ENCODE data around the gene PASK. TPM values are rescaled to one million over a fixed set of nuclear protein-coding genes. Genes with fewer than 3 reads are reported as not detected.

PASK gene
- total RNA-seq, 2 experiments from 2014 or later = 71.3 to 74.8 TPM

DNA sequence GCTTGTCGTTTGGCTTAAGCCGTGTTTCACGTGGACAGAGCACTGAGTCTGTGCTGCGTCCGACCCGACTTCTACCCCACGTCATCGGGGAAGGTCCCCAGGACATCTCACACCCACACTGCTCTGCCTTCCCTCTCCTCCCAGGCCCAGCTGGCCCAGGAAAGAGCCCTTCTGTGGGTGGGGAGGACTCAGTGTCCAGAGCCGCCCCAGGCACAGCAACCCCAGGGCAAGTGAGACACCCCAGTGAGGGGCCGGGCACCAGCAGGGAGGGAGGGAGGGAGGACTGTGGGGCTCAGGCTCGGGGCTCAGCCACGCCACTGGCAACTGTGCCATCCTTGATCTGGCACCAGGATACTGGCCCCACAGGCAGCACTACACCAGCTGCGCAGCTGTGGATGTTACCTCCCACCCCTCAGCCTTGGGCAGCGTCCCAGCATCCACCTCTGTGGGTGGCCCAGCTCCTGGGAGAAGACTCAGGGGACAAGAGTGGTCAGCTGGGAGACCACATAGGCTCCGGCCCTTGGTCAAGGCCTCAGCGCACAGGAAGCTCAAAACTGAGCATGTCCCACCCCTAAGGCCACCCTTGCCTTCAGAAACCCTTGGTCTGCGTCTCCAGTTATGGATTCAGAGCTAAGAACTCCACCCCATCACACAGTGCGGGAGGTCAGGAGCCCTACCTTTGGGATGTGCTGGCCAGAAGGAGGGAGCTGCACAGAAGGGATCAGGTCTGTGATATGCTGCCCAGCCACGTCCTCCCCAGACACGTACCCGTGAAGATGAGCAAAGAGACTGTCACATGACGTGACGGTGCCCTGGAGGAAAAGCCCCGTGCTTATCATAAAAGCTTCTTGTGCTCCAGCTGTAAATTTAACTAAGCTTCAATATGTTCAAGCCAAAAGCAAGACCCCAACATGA lies 11.7 kb downstream of the PASK start:
- Mint-ChIP-seq H3K27ac (no peak overlapping the region), H3K36me3 (ENCODE audit: low read depth) (peaks cover 24% of the 10 kb centered on the region), H3K9me3 (no peaks in the 10 kb centered on the region), H3K27me3 (no peaks in the 10 kb centered on the region), H3K4me1 (ENCODE audit: low read depth) (no peaks in the 10 kb centered on the region), H3K4me3 (no peak overlapping the region)
- ATAC-seq = no peak
- TF ChIP-seq, protein P1, sequence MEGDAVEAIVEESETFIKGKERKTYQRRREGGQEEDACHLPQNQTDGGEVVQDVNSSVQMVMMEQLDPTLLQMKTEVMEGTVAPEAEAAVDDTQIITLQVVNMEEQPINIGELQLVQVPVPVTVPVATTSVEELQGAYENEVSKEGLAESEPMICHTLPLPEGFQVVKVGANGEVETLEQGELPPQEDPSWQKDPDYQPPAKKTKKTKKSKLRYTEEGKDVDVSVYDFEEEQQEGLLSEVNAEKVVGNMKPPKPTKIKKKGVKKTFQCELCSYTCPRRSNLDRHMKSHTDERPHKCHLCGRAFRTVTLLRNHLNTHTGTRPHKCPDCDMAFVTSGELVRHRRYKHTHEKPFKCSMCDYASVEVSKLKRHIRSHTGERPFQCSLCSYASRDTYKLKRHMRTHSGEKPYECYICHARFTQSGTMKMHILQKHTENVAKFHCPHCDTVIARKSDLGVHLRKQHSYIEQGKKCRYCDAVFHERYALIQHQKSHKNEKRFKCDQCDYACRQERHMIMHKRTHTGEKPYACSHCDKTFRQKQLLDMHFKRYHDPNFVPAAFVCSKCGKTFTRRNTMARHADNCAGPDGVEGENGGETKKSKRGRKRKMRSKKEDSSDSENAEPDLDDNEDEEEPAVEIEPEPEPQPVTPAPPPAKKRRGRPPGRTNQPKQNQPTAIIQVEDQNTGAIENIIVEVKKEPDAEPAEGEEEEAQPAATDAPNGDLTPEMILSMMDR (IDR thresholded peaks at IDR 0.05) = no peak
- ChIA-PET CTCF (interaction anchor here (1.0 to 1.3 kb wide), 4 partner anchors 12 to 154 kb away, joined by 3 read pairs; partner anchors contain the start of gene PASK), POLR2A (interaction anchor here (1.2 to 2.3 kb wide), 4 partner anchors 11 to 35 kb away, joined by 4 to 8 read pairs (median 6); partner anchors contain the start of genes MTERF4, PASK and PPP1R7)
- no peak for DNase-seq
- intact Hi-C loops (cut with micrococcal nuclease) = no loop called here

DNA sequence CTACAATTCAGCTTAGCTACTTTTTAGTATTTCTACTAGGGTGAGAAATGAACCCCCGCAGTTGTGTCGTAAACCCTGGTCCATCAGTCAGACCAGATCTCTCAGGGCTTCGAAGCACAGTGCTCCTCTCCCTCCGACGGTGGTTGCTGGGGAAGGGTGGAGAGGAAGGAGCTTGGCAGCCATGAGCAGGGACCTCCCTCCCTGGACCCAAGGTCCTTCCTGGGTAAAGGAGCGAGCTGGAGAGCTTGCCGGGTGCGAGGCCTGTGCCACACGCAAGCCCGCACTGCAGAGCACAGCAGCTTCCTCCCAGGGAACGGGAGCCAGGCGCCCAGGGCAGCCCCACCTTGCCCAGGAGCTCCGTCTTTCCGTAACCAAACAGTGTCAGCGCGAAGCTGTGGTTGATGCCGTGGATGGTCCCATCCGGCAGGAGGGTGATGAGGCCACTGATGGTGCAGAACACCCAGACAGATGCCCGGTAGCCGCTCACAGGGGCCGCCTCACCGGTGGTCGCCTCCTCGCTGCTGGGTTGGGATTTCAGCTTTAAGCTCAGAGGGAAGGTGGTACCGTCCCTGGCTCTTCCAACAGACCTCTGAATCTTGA lies 12.5 kb downstream of the PASK start:
- no peak overlapping the region for H3K27ac Mint-ChIP-seq
- ATAC-seq = no peak

DNA sequence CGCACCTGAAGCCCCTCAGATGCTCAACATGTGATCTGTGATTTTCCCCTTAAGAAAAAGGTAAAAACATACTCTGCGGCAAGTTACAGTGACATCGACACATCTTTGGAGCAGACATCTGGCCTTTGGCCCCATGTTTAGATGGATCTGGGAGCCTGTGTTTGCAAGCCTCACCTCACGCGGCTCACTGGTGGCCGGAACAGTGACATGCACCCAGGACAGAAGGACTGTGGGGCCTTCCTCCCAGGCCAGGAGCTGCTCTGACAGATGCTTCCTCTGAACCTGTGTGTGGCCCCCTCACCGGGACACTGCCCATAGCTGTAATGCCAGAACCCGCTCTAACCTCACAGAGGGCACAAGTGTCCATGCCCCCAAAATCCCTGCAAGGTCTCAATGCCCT lies 13.1 kb downstream of the PASK start:
- intact Hi-C loops (cut with micrococcal nuclease) = no loop called here
- no peak for DNase-seq
- POLR2A ChIA-PET = interaction anchor here (1.4 to 2.3 kb wide), 3 partner anchors 10 to 34 kb away, joined by 4 to 8 read pairs (median 7); partner anchors contain the start of genes MTERF4, PASK and PPP1R7

More for the DNA sequence above, 12.5 kb downstream of the PASK start:
- Mint-ChIP-seq H3K4me1 (ENCODE audit: low read depth) (no peaks in the 10 kb centered on the region), H3K9me3 (no peaks in the 10 kb centered on the region), H3K27me3 (no peaks in the 10 kb centered on the region), H3K36me3 (ENCODE audit: low read depth) (peaks cover 20% of the 10 kb centered on the region), H3K4me3 (no peak overlapping the region)
- POLR2A ChIA-PET = interaction anchor here (1.4 to 2.3 kb wide), 3 partner anchors 10 to 34 kb away, joined by 4 to 8 read pairs (median 7); partner anchors contain the start of genes MTERF4, PASK and PPP1R7
- TF ChIP-seq, protein P1 (IDR thresholded peaks at IDR 0.05) = no peak
- CTCF ChIA-PET = interaction anchor here (1.1 to 1.3 kb wide), 2 partner anchors 13 to 153 kb away, joined by 3 read pairs; no protein-coding TSS in a partner anchor
- intact Hi-C loops (cut with micrococcal nuclease) = no loop called here
- DNase-seq = no peak

DNA sequence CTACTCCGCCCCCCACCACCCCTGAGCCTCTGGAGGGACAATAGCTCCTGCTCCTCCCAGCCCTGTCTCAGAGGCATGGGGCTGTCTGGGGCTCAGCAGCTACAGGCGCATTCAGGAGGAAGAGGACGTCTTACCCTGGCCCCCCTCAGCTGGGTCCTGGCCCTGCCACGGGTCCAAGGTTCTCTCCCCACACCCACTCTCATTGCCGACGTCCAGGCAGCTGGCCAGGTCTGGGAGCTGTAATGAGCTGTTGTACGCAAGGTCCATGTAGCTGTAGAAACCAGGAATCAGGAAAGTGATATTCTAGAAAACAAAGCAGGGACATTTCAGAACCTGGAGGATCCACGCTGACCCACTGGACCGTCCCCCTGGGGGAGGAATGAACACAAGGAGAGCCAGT lies 13.5 kb downstream of the PASK start:
- H3K9me3 Mint-ChIP-seq = no peaks in the 10 kb centered on the region
- TF ChIP-seq, protein P1 (IDR thresholded peaks at IDR 0.05) = no peak
- no peak overlapping the region for H3K27ac Mint-ChIP-seq
- intact Hi-C loops (cut with micrococcal nuclease) = no loop called here
- no peaks in the 10 kb centered on the region for H3K4me1 Mint-ChIP-seq (ENCODE audit: low read depth)
- ATAC-seq (no peak), DNase-seq (no peak)
- no peak overlapping the region for H3K4me3 Mint-ChIP-seq
- ChIA-PET POLR2A (interaction anchor here (1.4 kb wide), 1 partner anchor 33 kb away, joined by 4 read pairs; the partner anchor contains the start of gene MTERF4), CTCF (no interaction called here)
- H3K27me3 Mint-ChIP-seq = no peaks in the 10 kb centered on the region
- peaks cover 20% of the 10 kb centered on the region for H3K36me3 Mint-ChIP-seq (ENCODE audit: low read depth)

More for the DNA sequence above, 13.1 kb downstream of the PASK start:
- Mint-ChIP-seq H3K4me3 (no peak overlapping the region), H3K27ac (no peak overlapping the region), H3K9me3 (no peaks in the 10 kb centered on the region), H3K4me1 (ENCODE audit: low read depth) (no peaks in the 10 kb centered on the region), H3K36me3 (ENCODE audit: low read depth) (peaks cover 20% of the 10 kb centered on the region), H3K27me3 (no peaks in the 10 kb centered on the region)
- ATAC-seq = no peak
- CTCF ChIA-PET = interaction anchor here (1.1 kb wide), 1 partner anchor 12 kb away, joined by 3 read pairs; no protein-coding TSS in a partner anchor
- TF ChIP-seq, protein P1 (IDR thresholded peaks at IDR 0.05) = no peak

Data from activated CD8-positive, alpha-beta T cell treated with anti-CD3 and anti-CD28 coated beads for 36 hours (primary cell).